ENCODE data around the gene MPDZ. TPM values are rescaled to one million over a fixed set of nuclear protein-coding genes. Genes with fewer than 3 reads are reported as not detected.

MPDZ gene
- polyA plus RNA-seq, 12 donors: 24.3 to 59.5 (median 44.0) TPM; not detected in 1

GRCh38 chr9:13137426-13137825, 142.1 kb downstream of the MPDZ start:
- no peak for DNase-seq

GRCh38 chr9:13131991-13132390, 147.5 kb downstream of the MPDZ start:
- no peak for DNase-seq

GRCh38 chr9:13131416-13131815, 148.1 kb downstream of the MPDZ start:
- DNase-seq: no peak

- DNase-seq: no peak
Observed at GRCh38 chr9:13128266-13128860, 151.1 kb downstream of the MPDZ start.

- peak; percentile 64 for DNase-seq
Observed at GRCh38 chr9:13127131-13127530, 152.4 kb downstream of the MPDZ start.

DNA sequence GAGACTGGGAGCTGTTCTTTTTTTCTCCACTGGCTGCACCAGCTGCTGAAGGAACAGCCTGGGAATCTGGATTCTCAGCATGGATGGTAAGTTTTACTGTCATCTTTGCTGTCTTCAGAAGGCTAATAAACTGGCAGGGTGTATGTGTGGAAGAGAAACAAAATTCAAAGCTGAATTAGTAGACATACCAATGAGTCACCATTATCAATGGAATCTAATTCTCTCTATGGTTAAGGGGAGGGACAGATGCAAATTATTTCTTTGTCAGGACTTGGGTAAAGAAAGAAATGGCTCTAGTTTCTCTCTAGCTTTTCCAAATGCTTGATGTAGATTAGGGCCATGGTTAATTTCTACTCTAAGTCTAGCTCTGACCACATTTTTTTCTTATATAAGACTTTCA, 154.2 kb downstream of the MPDZ start:
- no peak for DNase-seq

GRCh38 chr9:13122756-13123369, 156.6 kb downstream of the MPDZ start:
- no peak for DNase-seq

DNA sequence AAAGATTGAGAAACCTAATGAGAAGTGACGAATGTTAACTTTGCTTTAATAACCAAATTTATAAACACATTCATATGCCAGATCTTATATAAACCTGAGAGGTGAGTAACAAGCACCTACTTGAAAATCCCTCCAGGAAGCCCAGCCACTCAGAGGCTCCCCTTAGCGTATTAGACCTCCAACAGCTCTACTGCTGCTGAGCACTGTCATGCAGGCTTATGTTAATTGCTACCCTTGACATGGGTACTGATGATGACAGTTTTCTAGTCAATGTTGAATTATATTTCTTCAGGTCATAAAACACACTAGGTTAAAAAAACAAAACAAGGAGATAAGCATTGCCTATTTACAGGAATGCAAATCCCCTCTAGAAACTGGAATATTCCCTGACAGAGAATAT, 161.2 kb downstream of the MPDZ start:
- DNase-seq: no peak

DNA sequence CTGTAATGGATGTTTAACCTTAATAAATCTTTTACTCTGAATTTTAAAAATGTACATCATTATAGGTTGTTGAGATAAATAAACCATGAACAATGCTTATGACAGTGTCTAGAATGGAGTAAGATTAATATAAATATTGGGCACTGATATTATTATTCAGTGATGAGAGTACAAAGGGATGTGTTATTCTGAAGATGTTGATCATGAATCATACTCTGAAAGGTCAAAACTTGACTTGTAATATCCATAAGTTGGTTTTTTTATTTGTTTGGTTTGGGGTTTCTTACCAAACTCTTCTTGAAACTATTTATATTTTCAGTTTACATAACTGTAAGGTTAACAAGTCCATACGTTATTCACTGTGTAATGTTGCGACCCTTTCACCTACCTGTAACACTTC, 163.2 kb downstream of the MPDZ start:
- no peak for DNase-seq

DNA sequence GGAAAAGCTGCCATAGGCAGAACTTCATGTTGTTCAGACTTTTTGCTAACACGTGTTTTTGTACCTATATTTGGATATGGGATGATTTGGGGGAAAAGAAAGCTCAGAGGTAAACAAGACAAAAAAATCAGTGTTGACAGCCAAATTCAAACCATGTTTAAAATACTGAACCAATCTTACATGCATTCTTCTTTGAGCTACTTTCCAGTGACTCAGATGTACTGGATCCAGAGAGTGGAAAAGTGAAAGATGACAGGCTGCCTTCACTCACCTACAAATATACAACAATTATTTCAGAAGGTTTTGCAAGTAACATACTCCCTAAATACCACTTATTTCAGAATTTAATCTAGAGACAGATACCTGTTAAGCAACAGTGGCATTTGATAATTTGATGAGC, 165.7 kb downstream of the MPDZ start:
- DNase-seq: no peak

GRCh38 chr9:13113216-13113615, 166.3 kb downstream of the MPDZ start:
- DNase-seq: no peak

- no peak for DNase-seq
Observed at GRCh38 chr9:13111778-13112177, 167.7 kb downstream of the MPDZ start.

DNA sequence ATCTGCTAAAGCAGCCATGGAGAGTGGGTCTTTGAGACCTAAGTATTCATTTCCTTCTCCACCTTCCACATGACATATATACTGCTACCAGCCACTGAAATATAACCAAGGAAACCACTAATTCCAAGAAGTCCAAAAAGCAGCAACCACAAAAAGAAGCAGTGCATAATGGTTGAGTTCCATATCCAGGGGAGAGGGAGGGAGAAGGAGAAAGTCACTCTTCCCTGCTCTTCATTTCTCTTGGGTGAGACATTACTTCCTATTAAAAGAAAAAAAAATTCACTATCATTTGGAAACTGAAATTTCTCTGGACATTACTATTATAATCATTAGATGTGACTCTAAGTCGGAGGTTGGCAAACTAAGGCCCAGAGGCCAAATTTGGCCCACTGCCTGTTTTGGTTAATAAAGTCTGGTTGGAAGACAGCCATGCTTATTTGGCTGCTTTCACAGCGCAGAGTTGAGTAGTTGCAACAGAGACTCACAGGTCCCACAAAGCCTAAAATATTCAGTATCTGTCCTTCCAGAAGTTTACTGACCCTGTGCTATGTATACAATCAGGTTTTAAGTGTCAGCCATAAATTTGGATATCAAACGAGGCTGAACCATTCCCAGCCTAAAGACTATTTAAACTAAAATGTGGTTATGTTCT, 168.6 kb downstream of the MPDZ start:
- peak; percentile 31 for DNase-seq

DNA sequence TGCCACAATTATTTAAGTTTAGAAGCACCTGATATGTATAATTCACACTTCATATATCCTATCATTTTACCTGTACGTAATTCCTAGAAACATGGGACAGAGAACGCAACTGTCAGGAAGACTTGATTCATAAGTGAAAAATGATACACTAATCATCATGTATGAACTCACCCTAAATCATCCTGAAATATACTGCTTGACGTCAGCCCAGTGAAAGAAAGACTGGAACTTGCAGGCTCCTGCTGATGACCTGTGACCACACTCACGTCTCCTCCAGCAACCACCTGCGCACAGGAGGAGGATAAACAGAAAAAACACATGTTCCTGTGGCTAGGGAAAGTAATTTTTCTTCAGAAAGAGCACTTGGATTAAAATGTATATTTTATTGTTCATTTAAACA, 169.7 kb downstream of the MPDZ start:
- DNase-seq: no peak

- DNase-seq: no peak
Observed at GRCh38 chr9:13107008-13107407, 172.5 kb downstream of the MPDZ start.

DNA sequence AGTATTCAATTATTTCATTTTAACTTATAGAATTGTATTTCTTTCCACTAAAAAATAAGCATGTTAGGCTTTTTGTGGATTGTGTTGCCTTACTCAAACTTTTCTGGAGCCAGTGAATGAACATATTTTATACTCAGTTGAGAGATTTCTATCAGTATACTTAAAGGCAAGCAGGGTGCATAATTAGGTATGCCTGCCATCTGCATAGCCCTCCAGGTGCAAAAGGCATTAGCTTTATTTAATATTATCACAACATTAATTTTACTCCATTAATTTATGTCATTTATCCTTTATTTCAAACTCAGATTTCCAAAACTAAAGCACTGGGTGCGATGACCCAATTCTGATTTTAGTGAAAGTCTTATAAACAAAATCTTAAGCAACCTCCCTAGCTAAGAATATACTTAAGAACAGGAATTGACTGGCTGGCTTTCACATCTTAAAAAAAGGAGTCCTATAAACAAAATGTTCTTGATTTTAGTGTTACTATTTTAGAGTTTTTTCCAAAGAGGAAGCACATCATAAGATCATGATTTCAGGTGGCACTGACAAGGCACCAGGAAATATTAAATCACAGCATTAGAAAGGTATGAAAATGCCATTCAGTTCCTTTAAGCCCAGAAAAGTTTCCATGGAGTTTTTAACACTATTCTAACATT, 178.4 kb downstream of the MPDZ start:
- DNase-seq: no peak

GRCh38 chr9:13095056-13095455, 184.4 kb downstream of the MPDZ start:
- DNase-seq: no peak

GRCh38 chr9:13090628-13091027, 188.9 kb downstream of the MPDZ start:
- DNase-seq: peak; percentile 81

GRCh38 chr9:13089666-13090065, 189.8 kb downstream of the MPDZ start:
- no peak for DNase-seq

DNA sequence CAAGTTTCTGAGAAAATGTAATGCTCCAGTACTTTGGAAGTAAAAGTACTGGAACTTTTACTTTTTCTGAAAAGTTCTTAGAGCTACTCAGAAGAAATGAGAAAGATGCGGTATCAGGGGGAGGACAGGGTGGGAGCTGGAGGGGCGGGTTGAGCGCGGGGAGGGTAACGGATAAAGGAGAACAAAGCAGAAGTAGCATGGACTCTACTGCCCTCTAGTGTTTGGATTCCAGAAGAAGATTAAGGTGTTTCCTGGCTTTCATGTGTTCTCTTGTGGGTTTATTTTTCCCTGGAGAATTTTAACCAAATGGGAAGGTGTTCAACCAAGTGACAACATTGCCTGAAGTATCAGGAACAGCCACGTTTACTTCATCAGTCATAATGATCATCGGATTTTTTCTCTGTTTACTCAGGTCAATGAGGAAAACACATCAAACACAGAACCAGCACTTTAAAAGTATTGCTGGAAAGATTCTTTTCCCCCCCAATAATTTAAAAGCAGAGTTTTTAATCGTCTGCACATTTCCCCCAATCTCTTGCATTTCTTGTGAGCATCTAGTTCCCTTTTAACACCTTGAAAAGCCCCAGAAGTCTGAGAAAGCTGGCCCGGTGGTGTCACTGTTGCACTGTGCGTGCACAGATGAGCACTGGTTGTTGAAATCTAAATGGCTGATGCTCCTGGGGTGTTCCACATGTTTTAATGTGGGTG, 190.6 kb downstream of the MPDZ start:
- DNase-seq: peak; percentile 79

GRCh38 chr9:13083963-13084528, 195.4 kb downstream of the MPDZ start:
- no peak for DNase-seq

DNA sequence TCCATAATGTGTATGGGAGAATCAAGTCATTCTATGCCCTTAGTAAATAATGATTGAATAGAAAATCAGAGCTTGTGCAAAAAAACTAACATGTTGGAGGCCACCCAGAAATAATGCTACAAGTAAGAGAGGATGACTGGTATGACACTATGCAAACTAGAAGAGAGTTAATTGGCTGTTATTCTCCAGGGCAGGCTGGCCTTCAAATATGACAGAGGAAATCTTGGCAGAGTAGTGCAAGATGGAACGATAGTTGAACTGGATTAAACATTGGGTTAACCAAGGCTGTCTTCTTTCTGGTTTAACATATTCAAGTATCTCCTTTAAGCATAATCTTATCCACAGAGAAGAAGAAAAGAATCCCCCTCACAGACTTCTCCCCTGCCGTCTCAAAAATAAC, 196.1 kb downstream of the MPDZ start:
- no peak for DNase-seq
